Activated naive CD8-positive, alpha-beta T cell (primary cell): ENCODE data around the gene PLK3.
"Not testable (repeated sequence)": the region's sequence is repeated elsewhere in the genome, so short reads cannot be mapped to it uniquely, and the experiment has no call there.

Experiments used
- H3K27ac Mint-ChIP-seq: one replicate; pipeline ENCODE4 v1.8.0; 2021; ENCODE audit warnings: mixed read lengths
- H3K27me3 Mint-ChIP-seq: one replicate; pipeline ENCODE4 v1.8.0; 2021; ENCODE audit warnings: mixed read lengths
- H3K36me3 Mint-ChIP-seq: one replicate; pipeline ENCODE4 v1.8.0; 2021; ENCODE audit warnings: mixed read lengths
- H3K4me1 Mint-ChIP-seq: one replicate; pipeline ENCODE4 v1.8.0; 2021; ENCODE audit warnings: low read depth, mixed read lengths
- H3K4me3 Mint-ChIP-seq: one replicate; pipeline ENCODE4 v1.8.0; 2021; ENCODE audit warnings: mild to moderate bottlenecking, mixed read lengths
- H3K9me3 Mint-ChIP-seq: one replicate; pipeline ENCODE4 v1.8.0; 2021; ENCODE audit warnings: low read depth, mixed read lengths

PLK3 gene

DNA sequence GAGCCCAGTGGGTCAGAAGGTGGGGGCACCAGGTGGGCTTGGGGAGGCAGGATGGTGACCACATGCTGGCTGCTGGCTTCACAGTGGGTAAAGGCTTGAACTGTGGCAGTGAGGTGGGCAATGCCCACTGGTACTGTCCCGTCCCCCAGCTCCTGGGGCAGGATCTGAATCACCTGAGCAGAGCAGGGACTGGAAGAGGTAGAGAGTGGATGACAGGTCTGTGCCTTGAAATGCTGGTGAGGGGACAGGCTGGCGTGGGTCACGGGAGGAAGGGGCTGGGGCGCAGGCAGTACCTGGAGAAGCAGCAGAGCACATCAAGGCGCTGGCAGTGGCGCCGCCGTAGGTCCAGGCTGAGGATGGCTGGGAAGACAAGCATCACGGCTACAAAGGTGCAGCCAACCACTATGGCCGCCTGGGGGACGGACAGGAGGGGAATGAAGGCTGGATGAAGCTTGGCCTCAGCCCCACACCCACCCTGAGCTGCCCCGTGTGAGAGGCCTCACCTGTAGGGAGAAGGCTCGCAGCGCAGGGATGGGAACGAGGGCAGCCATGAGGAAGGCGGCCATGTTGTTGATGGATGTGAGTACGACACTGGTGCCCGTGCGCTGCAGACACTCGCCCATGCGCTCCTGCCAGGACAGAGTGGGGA, 27.9 kb downstream of the PLK3 start:
- no peaks in the 10 kb centered on the region for H3K9me3 Mint-ChIP-seq
- H3K4me1 Mint-ChIP-seq: no peaks in the 10 kb centered on the region
- no peak overlapping the region for H3K4me3 Mint-ChIP-seq
- H3K36me3 Mint-ChIP-seq: no peaks in the 10 kb centered on the region
- H3K27me3 Mint-ChIP-seq: no peaks in the 10 kb centered on the region
- H3K27ac Mint-ChIP-seq: no peak overlapping the region

DNA sequence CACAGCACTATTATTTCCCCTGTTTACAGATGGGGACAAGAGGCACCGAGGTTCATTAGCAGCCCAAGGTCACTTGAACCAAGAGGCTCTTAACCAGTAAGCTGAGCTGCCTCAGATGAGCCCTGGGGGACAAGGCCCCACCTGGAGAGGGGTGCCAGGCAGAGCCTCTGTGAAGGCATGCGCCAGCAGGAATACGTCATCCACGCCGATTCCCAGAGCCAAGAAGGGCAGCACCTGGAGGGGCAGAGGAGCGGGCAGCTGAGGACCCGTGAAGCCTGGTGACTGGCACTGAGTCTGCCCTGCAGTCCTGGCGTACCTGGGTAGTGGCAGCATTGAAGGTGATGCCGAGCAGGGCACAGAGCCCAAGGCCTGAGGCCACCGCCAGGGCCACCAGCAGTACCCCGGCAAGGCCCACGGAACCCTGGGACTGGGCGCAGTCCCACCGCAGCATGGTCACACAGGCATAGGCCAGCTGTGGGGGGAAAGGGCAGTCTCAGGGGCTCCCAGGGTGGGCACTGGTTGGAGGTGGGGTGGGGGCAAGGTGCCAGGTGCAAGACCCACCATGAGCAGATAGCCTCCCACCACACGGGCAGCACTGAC, 28.8 kb downstream of the PLK3 start:
- no peak overlapping the region for H3K4me3 Mint-ChIP-seq
- no peaks in the 10 kb centered on the region for H3K36me3 Mint-ChIP-seq
- no peak overlapping the region for H3K27ac Mint-ChIP-seq
- no peaks in the 10 kb centered on the region for H3K9me3 Mint-ChIP-seq
- no peaks in the 10 kb centered on the region for H3K4me1 Mint-ChIP-seq
- no peaks in the 10 kb centered on the region for H3K27me3 Mint-ChIP-seq

DNA sequence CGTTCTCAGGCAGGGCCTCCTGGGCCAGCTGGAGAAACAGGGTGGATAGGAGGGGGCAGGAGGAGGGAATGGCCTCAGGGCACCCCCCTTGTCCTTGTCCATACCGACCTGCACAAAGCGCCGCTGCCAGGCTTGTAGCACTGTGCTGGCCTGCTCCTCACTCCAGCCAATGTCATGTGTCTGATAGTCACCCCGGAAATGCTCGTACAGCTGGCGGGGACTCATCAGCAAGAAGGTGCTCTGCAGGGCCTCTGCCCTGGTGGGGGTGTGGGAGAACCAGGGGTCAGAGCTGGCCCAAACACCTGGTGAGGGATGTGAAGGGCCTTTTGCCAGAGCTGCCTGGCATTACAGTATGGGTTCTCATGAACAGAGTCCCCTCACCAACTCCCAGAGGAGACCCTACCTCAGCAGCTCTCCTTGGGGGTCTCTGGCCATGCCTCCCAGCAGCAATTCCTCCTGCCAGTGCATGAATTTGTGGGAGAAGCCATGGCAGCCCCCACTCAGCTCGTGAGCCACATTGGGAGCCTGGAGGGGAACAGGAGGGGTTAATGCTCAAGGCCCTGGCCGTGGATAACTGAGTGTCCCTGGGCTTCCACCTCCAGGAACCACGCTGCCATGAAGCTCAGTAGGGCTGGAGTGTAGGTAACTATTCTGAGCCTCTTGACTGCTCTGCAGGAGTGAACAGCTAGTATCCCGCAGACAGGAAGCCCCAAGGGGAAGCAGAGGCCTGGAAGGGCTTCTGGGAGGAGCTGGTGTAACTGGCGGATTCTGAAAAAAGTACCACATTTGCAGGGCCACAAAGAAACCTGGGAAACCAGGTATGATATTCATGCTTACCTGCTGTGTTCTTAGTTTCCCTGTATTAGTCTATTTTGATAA, 29.6 kb downstream of the PLK3 start:
- H3K36me3 Mint-ChIP-seq: no peaks in the 10 kb centered on the region
- no peak overlapping the region for H3K4me3 Mint-ChIP-seq
- H3K27me3 Mint-ChIP-seq: no peaks in the 10 kb centered on the region
- no peak overlapping the region for H3K27ac Mint-ChIP-seq
- H3K9me3 Mint-ChIP-seq: no peaks in the 10 kb centered on the region
- no peaks in the 10 kb centered on the region for H3K4me1 Mint-ChIP-seq

DNA sequence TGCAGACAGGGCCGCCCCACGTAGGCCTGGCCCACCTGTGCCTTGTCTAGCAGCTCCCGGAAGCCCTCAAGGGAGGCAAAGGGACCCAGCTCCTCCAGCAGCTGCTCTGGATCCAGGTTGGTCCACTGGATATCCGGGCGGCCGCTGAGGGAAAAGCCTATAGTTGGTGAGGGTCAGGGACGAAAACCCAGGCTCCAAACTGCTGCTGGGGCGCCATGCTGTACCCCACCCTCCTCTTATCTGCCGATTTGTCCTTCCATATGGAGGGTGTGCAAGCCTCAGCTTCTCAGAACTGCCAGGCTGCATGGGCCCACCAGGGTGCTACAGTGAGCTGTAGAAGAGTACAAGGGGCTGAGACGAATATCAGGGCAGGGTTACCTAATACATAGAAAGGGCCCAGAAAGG, 30.7 kb downstream of the PLK3 start:
- no peak overlapping the region for H3K27ac Mint-ChIP-seq
- no peaks in the 10 kb centered on the region for H3K9me3 Mint-ChIP-seq
- no peaks in the 10 kb centered on the region for H3K27me3 Mint-ChIP-seq
- no peak overlapping the region for H3K4me3 Mint-ChIP-seq
- peaks cover 5% of the 10 kb centered on the region for H3K4me1 Mint-ChIP-seq
- no peaks in the 10 kb centered on the region for H3K36me3 Mint-ChIP-seq

DNA sequence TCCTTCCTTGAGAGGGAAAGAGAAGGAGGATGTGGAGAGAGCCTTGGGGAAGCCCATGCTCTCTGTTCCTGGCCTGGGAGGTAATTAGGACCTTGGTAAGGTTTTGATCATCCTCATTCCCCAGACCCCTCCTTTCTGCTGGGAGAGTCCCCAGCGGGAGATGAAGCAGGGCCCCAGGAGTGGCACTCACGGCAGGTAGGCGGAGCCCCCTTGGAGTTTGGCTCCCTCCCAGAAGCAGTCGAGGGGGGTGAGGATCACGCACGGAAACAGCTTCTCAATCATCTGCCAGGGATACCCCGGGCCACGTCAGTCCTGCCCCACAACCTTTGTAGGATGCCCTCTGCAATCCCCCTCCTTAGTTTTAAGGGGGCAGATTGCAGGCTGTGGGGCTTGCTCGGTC, 31.3 kb downstream of the PLK3 start:
- Mint-ChIP-seq H3K9me3 (no peaks in the 10 kb centered on the region), H3K4me1 (peaks cover 7% of the 10 kb centered on the region), H3K4me3 (no peak overlapping the region), H3K36me3 (no peaks in the 10 kb centered on the region), H3K27ac (no peak overlapping the region), H3K27me3 (no peaks in the 10 kb centered on the region)

DNA sequence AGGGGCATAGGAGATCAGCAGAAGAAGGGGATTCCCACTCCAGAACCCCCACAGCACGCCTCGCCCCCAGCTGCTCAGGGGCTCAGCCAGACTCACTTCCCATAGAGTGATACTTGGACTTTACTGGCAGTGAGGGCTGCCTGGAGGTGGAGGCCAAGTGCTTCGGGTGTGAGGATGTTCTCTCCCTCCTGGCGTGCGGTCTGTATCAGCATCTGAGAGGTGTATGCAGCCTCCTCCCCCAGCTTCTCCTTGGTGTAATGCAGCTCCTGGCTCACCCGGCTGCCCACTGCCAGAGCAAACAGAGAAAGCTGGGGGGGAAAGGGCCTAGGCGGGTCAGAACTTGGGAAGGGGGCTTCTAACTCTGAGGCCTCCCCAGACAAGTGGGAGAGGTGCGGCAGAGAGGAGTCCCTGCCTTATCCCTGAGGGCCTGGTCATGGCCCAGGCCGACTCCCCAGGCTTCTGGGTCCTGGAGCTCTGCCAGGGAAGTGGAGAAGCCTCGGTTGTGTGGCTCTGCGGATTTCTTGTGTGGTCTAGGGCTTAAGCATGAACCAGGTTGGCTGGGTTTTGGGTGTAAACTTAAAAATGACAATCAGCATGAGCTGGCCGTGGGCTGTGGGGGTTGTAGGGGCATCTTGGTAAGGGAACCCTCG, 32.0 kb downstream of the PLK3 start:
- Mint-ChIP-seq H3K27ac (no peak overlapping the region), H3K4me3 (no peak overlapping the region), H3K27me3 (no peaks in the 10 kb centered on the region), H3K9me3 (no peaks in the 10 kb centered on the region), H3K36me3 (no peaks in the 10 kb centered on the region), H3K4me1 (peaks cover 7% of the 10 kb centered on the region)

DNA sequence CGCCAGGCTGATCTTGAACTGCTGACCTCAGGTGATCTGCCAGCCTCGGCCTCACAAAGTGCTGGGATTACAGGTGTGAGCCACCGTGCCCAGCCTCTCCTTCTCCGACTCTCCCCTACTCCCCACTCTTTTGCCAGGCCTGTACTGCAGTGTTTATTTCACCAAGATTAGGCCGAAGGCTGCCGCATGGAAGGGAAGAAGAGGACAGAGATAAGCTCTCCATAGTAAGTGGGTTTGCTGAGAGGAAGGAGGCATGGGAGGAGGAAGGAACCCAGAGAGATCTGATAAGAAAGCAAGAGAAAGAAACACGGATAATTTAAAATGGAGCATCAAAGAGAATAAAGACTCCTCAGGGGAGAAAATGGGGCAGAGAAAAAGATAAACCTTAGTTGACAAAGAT, 34.2 kb downstream of the PLK3 start:
- Mint-ChIP-seq H3K4me1 (peaks cover 7% of the 10 kb centered on the region), H3K4me3 (no peak overlapping the region)

DNA sequence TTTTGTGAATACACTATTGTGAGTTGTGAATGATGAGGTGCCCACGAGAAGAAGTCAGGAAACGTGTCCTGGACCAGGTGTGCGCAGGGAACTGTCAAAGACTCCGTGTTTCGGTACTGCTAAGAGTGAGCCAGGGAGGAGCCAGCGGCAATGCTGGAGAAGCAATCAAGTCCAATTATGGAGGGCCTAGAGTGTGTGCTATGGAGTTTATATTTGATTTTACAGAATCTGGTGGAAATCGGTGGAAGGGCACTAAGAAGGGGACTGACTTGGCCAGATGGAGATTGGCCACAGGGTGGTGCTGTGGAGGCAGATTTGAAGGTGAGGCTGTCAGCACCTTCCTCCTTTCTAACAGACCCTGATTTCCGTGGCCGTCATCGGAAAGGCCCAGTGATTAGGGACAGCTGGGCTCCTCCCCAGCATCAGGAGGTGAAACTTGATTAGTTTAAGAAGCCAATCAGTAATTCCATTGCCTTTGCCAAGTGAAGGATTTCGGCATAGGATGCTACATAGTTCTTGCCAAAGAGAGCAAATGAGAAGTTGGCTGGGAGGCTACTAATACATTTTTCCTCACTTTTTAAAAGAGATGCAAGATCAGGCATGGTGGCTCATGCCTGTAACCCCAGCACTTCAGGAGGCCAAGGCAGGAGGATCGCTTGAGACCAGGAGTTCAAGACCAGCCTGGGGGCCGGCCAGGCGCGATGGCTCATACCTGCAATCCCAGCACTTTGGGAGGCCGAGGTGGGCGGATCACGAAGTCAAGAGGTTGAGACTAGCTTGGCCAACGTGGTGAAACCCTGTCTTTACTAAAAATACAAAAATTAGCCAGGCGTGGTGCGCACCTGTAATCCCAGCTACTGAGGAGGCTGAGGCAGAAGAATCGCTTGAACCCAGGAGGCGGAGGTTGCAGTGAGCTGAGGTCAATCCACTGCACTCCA, 35.8 kb downstream of the PLK3 start:
- H3K27me3 Mint-ChIP-seq: no peaks in the 10 kb centered on the region
- no peak overlapping the region for H3K27ac Mint-ChIP-seq
- no peaks in the 10 kb centered on the region for H3K9me3 Mint-ChIP-seq
- no peaks in the 10 kb centered on the region for H3K36me3 Mint-ChIP-seq
- H3K4me3 Mint-ChIP-seq: peak overlapping the region; percentile 20
- peaks cover 7% of the 10 kb centered on the region for H3K4me1 Mint-ChIP-seq

More for the DNA sequence above, 34.2 kb downstream of the PLK3 start:
- Mint-ChIP-seq H3K27ac (no peak overlapping the region), H3K36me3 (no peaks in the 10 kb centered on the region), H3K27me3 (no peaks in the 10 kb centered on the region), H3K9me3 (no peaks in the 10 kb centered on the region)

DNA sequence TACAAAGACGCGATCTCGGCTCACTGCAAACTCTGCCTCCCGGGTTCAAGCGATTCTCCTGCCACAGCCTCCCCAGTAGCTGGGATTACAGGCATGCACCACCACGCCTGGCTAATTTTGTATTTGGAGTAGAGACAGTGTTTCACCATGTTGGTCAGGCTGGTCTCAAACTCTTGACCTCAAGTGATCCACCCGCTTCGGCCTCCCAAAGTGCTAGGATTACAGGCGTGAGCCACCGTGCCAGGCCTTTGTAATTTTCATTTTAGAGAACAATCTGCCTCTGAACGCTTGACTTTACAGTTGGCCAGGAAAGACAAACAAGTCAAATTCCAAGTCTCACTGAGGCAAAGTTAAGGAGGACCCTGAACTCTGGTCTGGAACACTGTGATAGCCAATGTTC, 38.1 kb downstream of the PLK3 start:
- not testable (repeated sequence) for H3K36me3 Mint-ChIP-seq, H3K4me3 Mint-ChIP-seq, H3K9me3 Mint-ChIP-seq, H3K27ac Mint-ChIP-seq, H3K27me3 Mint-ChIP-seq
- peaks cover 13% of the 10 kb centered on the region for H3K4me1 Mint-ChIP-seq

DNA sequence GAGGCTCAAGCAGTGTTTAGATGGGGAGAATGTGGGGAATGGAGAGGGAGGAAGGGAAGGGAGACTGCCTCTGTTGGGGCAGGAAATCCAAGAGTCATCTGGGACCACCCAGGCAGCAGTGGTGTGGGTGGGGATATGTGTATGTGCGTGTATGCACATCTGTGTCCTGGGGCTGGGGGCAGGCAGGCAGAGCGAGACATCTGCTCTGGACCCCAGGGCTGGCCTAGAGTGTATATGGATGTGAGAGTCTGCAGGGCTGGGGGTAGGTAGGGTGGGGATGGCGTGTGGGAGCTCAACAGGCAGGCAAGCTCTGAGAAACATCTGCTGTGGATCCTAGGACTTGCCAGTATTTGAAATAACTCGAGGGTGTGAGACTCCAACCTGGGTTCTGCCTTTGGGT, 39.4 kb downstream of the PLK3 start:
- Mint-ChIP-seq H3K4me3 (no peak overlapping the region), H3K27ac (no peak overlapping the region), H3K9me3 (no peaks in the 10 kb centered on the region), H3K27me3 (no peaks in the 10 kb centered on the region), H3K36me3 (no peaks in the 10 kb centered on the region), H3K4me1 (peaks cover 15% of the 10 kb centered on the region)

DNA sequence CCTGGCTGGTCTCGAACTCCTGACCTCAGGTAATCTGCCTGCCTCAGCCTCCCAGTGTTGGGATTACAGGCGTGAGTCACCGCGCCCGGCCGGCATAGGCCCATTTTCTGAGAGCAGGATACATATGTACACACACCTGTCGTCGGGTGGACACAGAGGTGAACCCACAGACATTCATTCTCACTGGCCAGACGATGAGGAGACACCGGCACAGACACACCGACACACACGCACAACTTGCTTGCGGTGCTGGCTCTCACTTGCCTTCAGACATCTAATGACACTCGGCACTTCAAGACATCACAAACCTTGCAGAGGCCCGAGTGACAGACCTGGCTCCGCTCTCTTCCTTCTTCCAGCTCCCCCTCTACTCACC, 42.3 kb downstream of the PLK3 start:
- peak overlapping the region; percentile 69 for H3K4me3 Mint-ChIP-seq
- no peaks in the 10 kb centered on the region for H3K9me3 Mint-ChIP-seq
- peaks cover 2% of the 10 kb centered on the region for H3K36me3 Mint-ChIP-seq
- peaks cover 8% of the 10 kb centered on the region for H3K4me1 Mint-ChIP-seq
- peak overlapping the region; percentile 28 for H3K27ac Mint-ChIP-seq
- no peaks in the 10 kb centered on the region for H3K27me3 Mint-ChIP-seq

DNA sequence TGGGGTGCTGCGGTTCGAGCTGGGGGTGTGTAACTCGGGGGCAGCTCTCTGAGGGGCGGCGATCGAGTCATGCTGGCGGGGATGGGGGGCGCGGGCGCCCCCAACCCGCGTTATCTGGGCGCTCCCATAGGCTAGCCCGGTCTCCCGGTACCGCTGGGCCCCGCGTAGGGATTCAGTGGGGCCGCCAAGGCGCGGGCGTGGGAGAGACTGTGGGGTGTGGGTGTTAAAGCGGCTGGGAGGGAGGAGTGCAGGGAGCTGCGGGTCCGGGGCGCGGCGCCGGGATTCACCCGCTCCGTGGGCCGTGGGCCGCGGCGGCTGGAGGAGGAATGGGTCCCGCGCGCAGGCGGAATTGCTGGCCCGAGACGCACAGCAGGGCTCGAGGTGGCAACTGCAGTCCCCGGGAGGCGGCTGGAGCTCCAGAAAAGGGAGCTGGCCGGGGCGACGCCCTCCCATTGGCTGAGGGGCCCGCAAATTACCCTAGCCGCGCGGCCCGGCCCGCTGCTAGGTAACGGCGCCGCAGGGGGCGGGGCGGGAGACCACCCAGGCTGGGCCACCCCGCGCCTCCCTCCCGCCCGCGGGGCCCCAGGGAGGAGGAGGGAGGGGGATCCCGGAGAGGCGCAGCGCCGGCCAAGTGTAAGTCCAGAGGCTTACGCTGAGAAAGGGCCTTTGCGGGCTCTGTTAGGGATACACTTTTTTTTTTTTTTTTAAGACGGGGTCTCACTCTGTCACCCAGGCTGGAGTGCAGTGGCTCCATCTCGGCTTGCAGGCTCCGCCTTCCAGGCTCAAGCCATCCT, 42.9 kb downstream of the PLK3 start, which contains the start of gene PTCH2:
Gene PTCH2, minus strand, starts transcription at position 392 of the 794 bp plus-strand sequence. Its CDS starts 321 bp downstream, at position 71.
- H3K4me1 Mint-ChIP-seq: peaks cover 8% of the 10 kb centered on the region
- H3K27me3 Mint-ChIP-seq: no peaks in the 10 kb centered on the region
- H3K9me3 Mint-ChIP-seq: no peaks in the 10 kb centered on the region
- peak within 1 kb of the TSS; percentile 69 for H3K4me3 Mint-ChIP-seq
- peak within 1 kb of the TSS; percentile 28 for H3K27ac Mint-ChIP-seq
- peaks cover 2% of the 10 kb centered on the region for H3K36me3 Mint-ChIP-seq

DNA sequence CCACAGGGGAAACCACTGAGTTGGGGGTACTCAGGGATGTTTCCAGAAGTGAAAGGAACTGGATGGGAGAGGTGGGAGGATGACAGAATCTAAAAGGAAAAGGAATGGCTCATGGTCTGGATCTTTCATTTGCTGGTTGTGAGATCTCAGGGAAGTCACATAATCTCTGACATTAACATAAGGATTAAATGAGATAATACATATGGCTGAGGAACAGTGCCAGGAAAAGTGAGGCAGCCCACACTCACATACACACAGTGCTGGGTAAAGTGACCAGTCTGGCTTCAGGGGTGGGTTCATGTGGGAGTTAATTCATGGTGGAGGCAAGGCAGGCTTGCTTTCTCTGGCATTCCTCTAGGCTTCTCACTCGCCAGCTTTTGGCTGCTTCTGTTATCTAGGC, 46.8 kb downstream of the PLK3 start:
- Mint-ChIP-seq H3K27ac (no peak overlapping the region), H3K36me3 (peaks cover 5% of the 10 kb centered on the region), H3K9me3 (no peaks in the 10 kb centered on the region), H3K4me1 (peaks cover 20% of the 10 kb centered on the region), H3K27me3 (no peaks in the 10 kb centered on the region), H3K4me3 (no peak overlapping the region)
